CD4-positive, alpha-beta memory T cell (primary cell): Measurements from ENCODE around the gene TREH. TPM values are rescaled to one million over a fixed set of nuclear protein-coding genes. Genes with fewer than 3 reads are reported as not detected.
A peak's percentile ranks its signal among the peaks of the same experiment; 100 is the strongest.
"Not testable (repeated sequence)": the region's sequence is repeated elsewhere in the genome, so short reads cannot be mapped to it uniquely, and the experiment has no call there.

ENCODE experiments used
- CTCF ChIA-PET: fragments of 350-600 bp; sonication (Branson Sonifier 250); formaldehyde crosslinking; loops from one replicate; lab custom pipeline; 2021; ENCODE audit warnings: inconsistent platforms; ENCODE audit not compliant: partially characterized antibody; lab: Charles Lee
- POLR2A ChIA-PET: fragments of 350-600 bp; sonication (Branson Sonifier 250); formaldehyde crosslinking; loops from one replicate; lab custom pipeline; 2021; ENCODE audit not compliant: partially characterized antibody; lab: Charles Lee
- DNase-seq, 5 donors: peaks; one replicate each; pipeline versions ENCODE4 v3.0.0 to v3.0.0-alpha.2; 2020 to 2022; ENCODE audit warnings: mixed read lengths in 1 of 5
- H3K27ac ChIP-seq: one replicate; pipeline ENCODE4 v1.7.0; 2013; ENCODE audit warnings: low read depth, low read length
- H3K27me3 ChIP-seq: 2 replicates; pipeline ENCODE4 v1.7.0; 2013; ENCODE audit warnings: mild to moderate bottlenecking, low read length, moderate library complexity; ENCODE audit not compliant: insufficient read depth
- H3K36me3 ChIP-seq: 2 replicates; pipeline ENCODE4 v1.7.0; 2013; ENCODE audit warnings: mild to moderate bottlenecking, low read length, moderate library complexity; ENCODE audit not compliant: insufficient read depth
- H3K4me1 ChIP-seq: 2 replicates; pipeline ENCODE4 v1.7.0; 2013; ENCODE audit warnings: mild to moderate bottlenecking, low read length, moderate library complexity; ENCODE audit not compliant: insufficient read depth
- H3K4me3 ChIP-seq, 2 donors: one replicate each; pipeline ENCODE4 v1.7.0; 2013; ENCODE audit warnings: low read length in 2 of 2, mild to moderate bottlenecking in 1 of 2
- H3K9me3 ChIP-seq, 2 donors: one replicate each; pipeline ENCODE4 v1.7.0; 2013; ENCODE audit warnings: low read length in 2 of 2, control low read depth in 1 of 2; ENCODE audit not compliant: control insufficient read depth in 1 of 2
- H3K27ac Mint-ChIP-seq, 7 donors: one replicate each; pipeline ENCODE4 v1.8.0; 2020 to 2021; ENCODE audit warnings: mixed read lengths in 7 of 7, mild to moderate bottlenecking in 6 of 7, inconsistent platforms in 3 of 7, moderate library complexity in 3 of 7
- H3K27me3 Mint-ChIP-seq, 2 donors: one replicate each; pipeline ENCODE4 v1.8.0; 2020 to 2021; ENCODE audit warnings: mixed read lengths in 2 of 2
- H3K36me3 Mint-ChIP-seq, 2 donors: one replicate each; pipeline ENCODE4 v1.8.0; 2020 to 2021; ENCODE audit warnings: mixed read lengths in 2 of 2, inconsistent platforms in 1 of 2, mild to moderate bottlenecking in 1 of 2
- H3K4me1 Mint-ChIP-seq, 4 donors: one replicate each; pipeline ENCODE4 v1.8.0; 2020 to 2021; ENCODE audit warnings: mixed read lengths in 4 of 4, mild to moderate bottlenecking in 1 of 4
- H3K4me3 Mint-ChIP-seq, 8 donors: one replicate each; pipeline ENCODE4 v1.8.0; 2020 to 2021; ENCODE audit warnings: mixed read lengths in 8 of 8, mild to moderate bottlenecking in 7 of 8, moderate library complexity in 6 of 8, inconsistent platforms in 3 of 8
- H3K9me3 Mint-ChIP-seq, 8 donors: one replicate each; pipeline ENCODE4 v1.8.0; 2020 to 2021; ENCODE audit warnings: mixed read lengths in 8 of 8, mild to moderate bottlenecking in 5 of 8, inconsistent platforms in 3 of 8, moderate library complexity in 1 of 8
- intact Hi-C: fragments of 100-400 bp; cut with micrococcal nuclease; formaldehyde crosslinking; loops from one replicate; pipeline ENCODE4 v1.15.1; 2023
- polyA plus RNA-seq, 2 donors: library from polyadenylated mRNA; unstranded; fragments of 300-500 nt; fragmentation: Illumina TruSeq; gene quantifications; one replicate each; pipeline ENCODE4 v1.2.3, GENCODE V29; 2021
- total RNA-seq, 2 experiments: library from RNA; stranded (reverse); gene quantifications; one replicate each; pipeline ENCODE4 v1.2.3, GENCODE V29; 2021

Gene TREH
- total and polyA plus RNA-seq, 4 experiments from 2014 or later, result not detected

- intact Hi-C loops, result loop anchor here (1.0 to 5.0 kb wide), 6 partner anchors 9 to 266 kb away; partner anchors contain the start of gene UPK2
- Mint-ChIP-seq H3K9me3 (peaks cover 0 to 2% (median 0%) of the 10 kb centered on the region in 8 donors), H3K36me3 (no peaks in the 10 kb centered on the region), H3K4me3 (peak overlapping the region; percentile 65 to 83 (median 76)), H3K27ac (peak overlapping the region in 6 of 7 donors; percentile 50 to 89 (median 78)), H3K4me1 (peaks cover 37 to 67% (median 50%) of the 10 kb centered on the region in 4 donors), H3K27me3 (peaks cover 0 to 3% of the 10 kb centered on the region in 2 donors)
- no peaks in the 10 kb centered on the region for H3K27me3 ChIP-seq
- peak; percentile 76 to 86 (median 83) for DNase-seq
- H3K36me3 ChIP-seq, result no peaks in the 10 kb centered on the region
- peak overlapping the region; percentile 44 to 75 for H3K4me3 ChIP-seq
- ChIA-PET POLR2A (interaction anchor here (0.8 to 8.7 kb wide), 17 partner anchors 10 to 329 kb away, joined by 3 to 99 read pairs (median 4); partner anchors contain the start of genes CXCR5, DDX6, RPS25 and TRAPPC4), CTCF (interaction anchor here (0.7 to 12.6 kb wide), 51 partner anchors 9 to 266 kb away, joined by 3 to 149 read pairs (median 4); partner anchors contain the start of genes CXCR5, DDX6 and UPK2)
- H3K9me3 ChIP-seq, result no peaks in the 10 kb centered on the region
- H3K27ac ChIP-seq, result peak overlapping the region; percentile 59
- H3K4me1 ChIP-seq, result peaks cover 51% of the 10 kb centered on the region
Measured at GRCh38 chr11:118689852-118690552, 10.6 kb upstream of the TREH start.

- Histone ChIP-seq H3K27me3 (no peaks in the 10 kb centered on the region), H3K27ac (no peak overlapping the region), H3K36me3 (no peaks in the 10 kb centered on the region), H3K4me1 (peaks cover 45% of the 10 kb centered on the region), H3K9me3 (no peaks in the 10 kb centered on the region), H3K4me3 (no peak overlapping the region)
- DNase-seq, result no peak
- H3K27ac Mint-ChIP-seq, result no peak overlapping the region
- POLR2A ChIA-PET, result interaction anchor here (0.8 to 8.7 kb wide), 17 partner anchors 10 to 329 kb away, joined by 3 to 99 read pairs (median 4); partner anchors contain the start of genes CXCR5, DDX6, RPS25 and TRAPPC4
- H3K27me3 Mint-ChIP-seq, result peaks cover 0 to 3% of the 10 kb centered on the region in 2 donors
- CTCF ChIA-PET, result interaction anchor here (0.7 to 12.6 kb wide), 48 partner anchors 8 to 267 kb away, joined by 3 to 149 read pairs (median 4); partner anchors contain the start of genes CXCR5, DDX6 and UPK2
- intact Hi-C loops, result no loop called here
- peaks cover 33 to 62% (median 45%) of the 10 kb centered on the region in 4 donors for H3K4me1 Mint-ChIP-seq
- no peak overlapping the region for H3K4me3 Mint-ChIP-seq
- H3K9me3 Mint-ChIP-seq, result peaks cover 0 to under 1% (median 0%) of the 10 kb centered on the region in 8 donors
- H3K36me3 Mint-ChIP-seq, result no peaks in the 10 kb centered on the region
Measured at GRCh38 chr11:118689503-118689851, 10.0 kb upstream of the TREH start.

GRCh38 chr11:118688851-118689502, 9.5 kb upstream of the TREH start:
- H3K36me3 Mint-ChIP-seq, result no peaks in the 10 kb centered on the region
- H3K27ac Mint-ChIP-seq, result no peak overlapping the region
- intact Hi-C loops, result no loop called here
- CTCF ChIA-PET, result interaction anchor here (0.9 to 12.6 kb wide), 30 partner anchors 9 to 267 kb away, joined by 3 to 149 read pairs (median 4); partner anchors contain the start of genes CXCR5, DDX6, TREH and UPK2
- peak overlapping the region in 2 of 8 donors; percentile 38 to 39 for H3K4me3 Mint-ChIP-seq
- Histone ChIP-seq H3K4me3 (no peak overlapping the region), H3K4me1 (peaks cover 40% of the 10 kb centered on the region), H3K36me3 (no peaks in the 10 kb centered on the region), H3K27ac (no peak overlapping the region), H3K27me3 (no peaks in the 10 kb centered on the region), H3K9me3 (no peaks in the 10 kb centered on the region)
- POLR2A ChIA-PET, result interaction anchor here (0.8 to 7.1 kb wide), 7 partner anchors 11 to 241 kb away, joined by 3 to 99 read pairs (median 5); partner anchors contain the start of genes CXCR5 and DDX6
- peaks cover 0 to 3% of the 10 kb centered on the region in 2 donors for H3K27me3 Mint-ChIP-seq
- H3K9me3 Mint-ChIP-seq, result no peaks in the 10 kb centered on the region
- H3K4me1 Mint-ChIP-seq, result peaks cover 33 to 58% (median 42%) of the 10 kb centered on the region in 4 donors
- no peak for DNase-seq

GRCh38 chr11:118688339-118688738, 8.9 kb upstream of the TREH start:
- H3K27me3 ChIP-seq, H3K27me3 Mint-ChIP-seq, H3K9me3 ChIP-seq, H3K27ac ChIP-seq, H3K36me3 ChIP-seq, H3K4me3 ChIP-seq, H3K9me3 Mint-ChIP-seq, H3K36me3 Mint-ChIP-seq, intact Hi-C loops: not testable (repeated sequence)
- peak overlapping the region in 7 of 8 donors; percentile 5 to 55 (median 39) for H3K4me3 Mint-ChIP-seq
- peaks cover 30 to 51% (median 37%) of the 10 kb centered on the region in 4 donors for H3K4me1 Mint-ChIP-seq
- peaks cover 34% of the 10 kb centered on the region for H3K4me1 ChIP-seq
- ChIA-PET CTCF (interaction anchor here (0.6 to 12.6 kb wide), 11 partner anchors 8 to 268 kb away, joined by 3 to 149 read pairs (median 18); partner anchors contain the start of genes CXCR5, DDX6, TREH and UPK2), POLR2A (interaction anchor here (0.8 to 7.1 kb wide), 5 partner anchors 11 to 242 kb away, joined by 3 to 99 read pairs (median 5); partner anchors contain the start of genes CXCR5 and DDX6)
- H3K27ac Mint-ChIP-seq, result peak overlapping the region; percentile 8 to 83 (median 73)
- peak in 4 of 5 donors; percentile 30 to 60 (median 48) for DNase-seq

GRCh38 chr11:118687906-118688305, 8.5 kb upstream of the TREH start:
- H3K27me3 Mint-ChIP-seq, result peaks cover 0 to 3% of the 10 kb centered on the region in 2 donors
- H3K27me3 ChIP-seq, result no peaks in the 10 kb centered on the region
- no peak overlapping the region for H3K27ac ChIP-seq
- ChIA-PET POLR2A (interaction anchor here (1.1 to 7.1 kb wide), 2 partner anchors 103 to 189 kb away, joined by 5 to 99 read pairs; partner anchors contain the start of gene DDX6), CTCF (interaction anchor here (0.6 to 12.6 kb wide), 6 partner anchors 8 to 268 kb away, joined by 3 to 149 read pairs (median 14); partner anchors contain the start of genes DDX6, TREH and UPK2)
- no peaks in the 10 kb centered on the region for H3K9me3 ChIP-seq
- intact Hi-C loops, result no loop called here
- no peak for DNase-seq
- no peak overlapping the region for H3K4me3 ChIP-seq
- H3K27ac Mint-ChIP-seq, result peak overlapping the region in 4 of 7 donors; percentile 8 to 74 (median 34)
- H3K4me3 Mint-ChIP-seq, result peak overlapping the region in 1 of 8 donors; percentile 53
- H3K9me3 Mint-ChIP-seq, result no peaks in the 10 kb centered on the region
- no peaks in the 10 kb centered on the region for H3K36me3 Mint-ChIP-seq
- H3K4me1 ChIP-seq, result peaks cover 30% of the 10 kb centered on the region
- H3K36me3 ChIP-seq, result no peaks in the 10 kb centered on the region
- peaks cover 25 to 47% (median 33%) of the 10 kb centered on the region in 4 donors for H3K4me1 Mint-ChIP-seq

GRCh38 chr11:118684187-118684586, 4.7 kb upstream of the TREH start:
- no peak overlapping the region for H3K27ac Mint-ChIP-seq
- H3K36me3 Mint-ChIP-seq, result no peaks in the 10 kb centered on the region
- POLR2A ChIA-PET, result interaction anchor here (0.6 kb wide), 1 partner anchor 74 kb away, joined by 4 read pairs; no protein-coding TSS in a partner anchor
- CTCF ChIA-PET, result interaction anchor here (0.6 to 12.6 kb wide), 3 partner anchors 9 to 202 kb away, joined by 3 to 149 read pairs (median 3); partner anchors contain the start of gene DDX6
- Histone ChIP-seq H3K4me1 (no peaks in the 10 kb centered on the region), H3K36me3 (no peaks in the 10 kb centered on the region), H3K27me3 (no peaks in the 10 kb centered on the region), H3K27ac (no peak overlapping the region), H3K9me3 (no peaks in the 10 kb centered on the region), H3K4me3 (no peak overlapping the region)
- no peak for DNase-seq
- peaks cover 2 to 3% of the 10 kb centered on the region in 2 donors for H3K27me3 Mint-ChIP-seq
- no peak overlapping the region for H3K4me3 Mint-ChIP-seq
- H3K9me3 Mint-ChIP-seq, result no peaks in the 10 kb centered on the region
- H3K4me1 Mint-ChIP-seq, result peaks cover 5 to 17% (median 8%) of the 10 kb centered on the region in 4 donors
- intact Hi-C loops, result no loop called here
